T follicular helper cell (primary cell): ENCODE data around the gene OVCA2.
A peak's percentile ranks its signal among the peaks of the same experiment; 100 is the strongest.

ENCODE experiments used
- DNase-seq: peaks from one replicate; pipeline ENCODE4 v3.0.0-alpha.2; 2020; ENCODE audit warnings: low read depth

Gene OVCA2

GRCh38 chr17:2013994-2014317, 27.9 kb upstream of the OVCA2 start:
- DNase-seq: no peak

GRCh38 chr17:2015314-2015713, 26.5 kb upstream of the OVCA2 start:
- DNase-seq: no peak

- DNase-seq: no peak
These were observed 25.3 kb upstream of the OVCA2 start for GRCh38 chr17:2016494-2016893.

- DNase-seq: no peak
These were observed 24.4 kb upstream of the OVCA2 start for GRCh38 chr17:2017274-2017941.

- no peak for DNase-seq
These were observed 22.9 kb upstream of the OVCA2 start for GRCh38 chr17:2018716-2019510.

GRCh38 chr17:2019723-2020122, 22.1 kb upstream of the OVCA2 start:
- no peak for DNase-seq

GRCh38 chr17:2020721-2021120, 21.1 kb upstream of the OVCA2 start:
- DNase-seq: no peak

GRCh38 chr17:2022647-2023240, 19.1 kb upstream of the OVCA2 start:
- no peak for DNase-seq

GRCh38 chr17:2023256-2023655, 18.6 kb upstream of the OVCA2 start:
- DNase-seq: no peak

GRCh38 chr17:2023692-2024571, 17.9 kb upstream of the OVCA2 start:
- DNase-seq: peak; percentile 30

GRCh38 chr17:2024572-2025219, 17.1 kb upstream of the OVCA2 start:
- no peak for DNase-seq

- DNase-seq: peak; percentile 73
These were observed 16.6 kb upstream of the OVCA2 start, which contains the start of gene RTN4RL1 for GRCh38 chr17:2025220-2025621. RTN4RL1 (minus strand) TSS chr17:2025334; CDS start chr17:2024865, 469 bp downstream.

- DNase-seq: no peak
These were observed 16.1 kb upstream of the OVCA2 start for GRCh38 chr17:2025622-2026309.

- DNase-seq: no peak
These were observed 14.1 kb upstream of the OVCA2 start for GRCh38 chr17:2027528-2028233.

- DNase-seq: no peak
These were observed 13.6 kb upstream of the OVCA2 start for GRCh38 chr17:2028234-2028614.

GRCh38 chr17:2028737-2029136, 13.1 kb upstream of the OVCA2 start:
- DNase-seq: no peak

- DNase-seq: peak; percentile 79
These were observed 11.7 kb upstream of the OVCA2 start, which contains the start of gene DPH1 for GRCh38 chr17:2029911-2030778. DPH1 (plus strand) TSS chr17:2030153; CDS start chr17:2030170, 17 bp downstream.

- no peak for DNase-seq
These were observed 11.1 kb upstream of the OVCA2 start for GRCh38 chr17:2030779-2031163.

- DNase-seq: no peak
These were observed 8.7 kb upstream of the OVCA2 start for GRCh38 chr17:2033153-2033552.
